B cell (primary cell): ENCODE results near the gene RFX2.

Experiments
- CTCF ChIP-seq: fragments of 200-600 bp; IDR thresholded peaks from one replicate; pipeline ENCODE4 v1.8.0; 2022; ENCODE audit warnings: antibody characterized with exemption, mild to moderate bottlenecking
- EZH2 ChIP-seq: IDR thresholded peaks from 2 replicates; pipeline ENCODE4 v1.6.1; 2012; ENCODE audit warnings: borderline replicate concordance, low read depth, mild to moderate bottlenecking, moderate library complexity, low read length; ENCODE audit not compliant: insufficient read depth, poor library complexity, severe bottlenecking

DNA sequence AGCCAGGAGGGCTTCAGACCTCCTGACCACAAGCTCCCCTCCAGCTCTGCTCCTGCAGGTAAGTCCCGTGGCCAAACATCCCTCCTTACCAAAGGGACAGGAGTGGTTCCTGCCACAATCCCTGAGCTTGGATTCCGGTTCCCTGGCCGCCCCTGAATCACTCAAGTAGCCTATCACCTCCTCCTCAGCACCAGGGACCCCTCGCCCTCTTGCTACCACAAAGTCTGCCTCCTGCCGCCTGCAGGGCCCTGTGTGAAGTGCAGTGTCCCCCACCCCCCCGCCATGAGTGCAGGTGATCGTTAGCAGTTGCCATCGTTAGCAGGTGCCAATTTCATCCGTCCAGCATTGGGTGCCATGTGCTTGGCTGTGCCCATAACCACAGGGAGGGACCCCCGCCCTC, 91.5 kb downstream of the RFX2 start:
- TF ChIP-seq CTCF (no peak), EZH2 (no peak)
